ENCODE measurements around the gene CDK15. TPM values are rescaled to one million over a fixed set of nuclear protein-coding genes. Genes with fewer than 3 reads are reported as not detected.

Gene CDK15
- total RNA-seq, 3 donors from 2014 or later = 0.33 to 4.6 (median 2.2) TPM

DNA sequence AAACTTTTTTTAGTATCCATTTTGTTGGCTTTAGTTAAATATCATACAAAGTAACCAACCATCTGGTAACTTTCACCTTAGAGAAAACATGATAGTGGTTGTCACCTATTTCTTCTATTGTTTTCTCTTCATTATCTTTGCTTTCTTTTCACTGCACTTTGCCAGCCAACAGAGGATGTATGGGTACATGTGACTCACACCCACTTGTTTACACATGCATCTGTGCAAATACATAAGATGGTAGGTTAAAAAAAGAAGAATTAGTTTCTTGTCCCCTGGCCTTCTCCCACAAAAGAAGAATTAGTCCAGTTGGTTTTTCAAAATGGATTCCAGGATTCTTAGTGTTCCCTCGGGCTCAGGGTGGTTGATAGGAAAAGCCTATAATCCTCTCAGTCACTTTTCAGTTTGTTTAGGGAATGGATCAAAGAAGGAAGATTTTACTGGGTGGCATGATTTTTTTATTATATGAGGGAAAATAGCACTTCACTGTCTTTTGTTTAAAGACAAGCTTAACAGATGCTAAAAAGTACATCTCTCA lies 46.6 kb downstream of the CDK15 start:
- no peaks in the 10 kb centered on the region for H3K9me3 ChIP-seq
- no peak overlapping the region for H3K27ac ChIP-seq
- no peak overlapping the region for H3K4me3 ChIP-seq
- TF ChIP-seq POLR2A (IDR thresholded peaks at IDR 0.05) (no peak), POLR2AphosphoS5 (IDR thresholded peaks at IDR 0.05) (no peak)
- TF ChIP-seq, protein P1, sequence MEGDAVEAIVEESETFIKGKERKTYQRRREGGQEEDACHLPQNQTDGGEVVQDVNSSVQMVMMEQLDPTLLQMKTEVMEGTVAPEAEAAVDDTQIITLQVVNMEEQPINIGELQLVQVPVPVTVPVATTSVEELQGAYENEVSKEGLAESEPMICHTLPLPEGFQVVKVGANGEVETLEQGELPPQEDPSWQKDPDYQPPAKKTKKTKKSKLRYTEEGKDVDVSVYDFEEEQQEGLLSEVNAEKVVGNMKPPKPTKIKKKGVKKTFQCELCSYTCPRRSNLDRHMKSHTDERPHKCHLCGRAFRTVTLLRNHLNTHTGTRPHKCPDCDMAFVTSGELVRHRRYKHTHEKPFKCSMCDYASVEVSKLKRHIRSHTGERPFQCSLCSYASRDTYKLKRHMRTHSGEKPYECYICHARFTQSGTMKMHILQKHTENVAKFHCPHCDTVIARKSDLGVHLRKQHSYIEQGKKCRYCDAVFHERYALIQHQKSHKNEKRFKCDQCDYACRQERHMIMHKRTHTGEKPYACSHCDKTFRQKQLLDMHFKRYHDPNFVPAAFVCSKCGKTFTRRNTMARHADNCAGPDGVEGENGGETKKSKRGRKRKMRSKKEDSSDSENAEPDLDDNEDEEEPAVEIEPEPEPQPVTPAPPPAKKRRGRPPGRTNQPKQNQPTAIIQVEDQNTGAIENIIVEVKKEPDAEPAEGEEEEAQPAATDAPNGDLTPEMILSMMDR (IDR thresholded peaks at IDR 0.05) = no peak
- no peaks in the 10 kb centered on the region for H3K36me3 ChIP-seq
- no peaks in the 10 kb centered on the region for H3K4me1 ChIP-seq
- no peak for DNase-seq (ENCODE audit: low spot score in 2 of 2)
- no peaks in the 10 kb centered on the region for H3K27me3 ChIP-seq
- intact Hi-C loops (cut with DNase I; ENCODE audit: low total_unique reads) = no loop called here

DNA sequence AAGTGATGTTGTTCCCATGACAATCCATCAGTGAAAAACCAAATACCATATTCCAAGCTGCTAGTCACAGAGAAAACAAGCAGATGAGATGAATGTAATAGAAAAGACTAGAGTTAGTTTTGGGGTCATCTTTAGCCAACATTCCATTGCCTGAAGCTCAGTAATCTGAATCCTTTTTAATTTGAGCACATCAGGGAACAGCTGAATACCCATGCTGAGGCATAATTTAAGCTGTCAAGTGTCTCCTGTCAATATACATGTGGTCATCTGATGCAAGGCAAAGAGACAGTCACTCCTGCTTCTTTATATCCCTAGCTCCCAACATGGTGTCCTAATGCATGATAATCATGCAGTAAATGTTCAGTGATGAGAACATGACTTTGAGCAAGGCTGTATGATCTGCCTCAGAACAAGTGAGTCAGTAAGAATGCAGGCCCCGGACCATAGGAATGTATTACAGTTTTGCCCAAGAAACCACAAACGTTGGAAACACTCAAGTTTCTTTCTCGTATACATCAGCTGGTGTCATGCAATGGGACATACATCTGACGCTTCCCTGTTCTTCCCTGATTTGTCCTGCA lies 48.0 kb downstream of the CDK15 start:
- no peaks in the 10 kb centered on the region for H3K4me1 ChIP-seq
- H3K36me3 ChIP-seq = no peaks in the 10 kb centered on the region
- TF ChIP-seq, protein P1 (IDR thresholded peaks at IDR 0.05) = no peak
- TF ChIP-seq POLR2AphosphoS5 (IDR thresholded peaks at IDR 0.05) = no peak
- no peak for TF ChIP-seq POLR2A (IDR thresholded peaks at IDR 0.05)
- no peak for DNase-seq (ENCODE audit: low spot score in 2 of 2)
- no peak overlapping the region for H3K4me3 ChIP-seq
- no peak overlapping the region for H3K27ac ChIP-seq
- H3K9me3 ChIP-seq = no peaks in the 10 kb centered on the region
- intact Hi-C loops (cut with DNase I; ENCODE audit: low total_unique reads) = no loop called here
- no peaks in the 10 kb centered on the region for H3K27me3 ChIP-seq

DNA sequence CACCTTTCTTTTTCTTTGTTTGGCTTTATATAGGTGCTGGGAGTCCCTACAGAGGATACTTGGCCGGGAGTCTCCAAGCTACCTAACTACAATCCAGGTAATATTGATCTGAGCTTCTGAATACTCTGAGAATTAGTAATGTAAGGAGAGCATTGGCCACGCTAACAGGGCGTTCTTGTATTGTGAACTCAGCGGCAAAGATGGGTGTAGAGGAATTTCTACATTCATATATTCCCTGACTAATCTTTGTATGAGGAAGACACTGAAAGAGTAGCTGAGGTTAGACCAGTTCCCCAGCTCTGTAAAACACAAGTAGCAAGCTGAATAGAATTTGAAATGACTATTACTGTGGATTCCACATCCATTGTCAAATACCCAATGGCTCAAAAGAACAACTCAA lies 48.5 kb downstream of the CDK15 start:
- no peak for DNase-seq (ENCODE audit: low spot score in 2 of 2)

DNA sequence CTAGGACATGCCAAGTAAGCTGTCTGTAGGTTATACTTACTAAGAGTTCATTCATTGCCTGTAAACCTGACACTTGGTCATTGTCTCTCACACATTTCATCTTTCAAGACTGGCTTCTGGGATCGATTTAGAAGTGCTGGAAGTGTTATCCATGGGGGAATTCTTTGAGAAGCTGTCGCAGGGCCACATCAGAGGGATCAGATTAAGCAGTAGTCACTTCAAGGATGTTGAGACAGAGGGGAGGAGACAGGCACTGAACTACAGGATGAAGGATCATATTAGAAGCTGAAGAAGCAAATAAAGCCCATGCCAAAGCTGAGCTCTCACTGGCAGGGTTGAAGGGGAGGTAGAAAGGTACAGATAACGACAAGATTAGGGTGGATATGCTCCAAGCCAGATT lies 49.0 kb downstream of the CDK15 start:
- H3K27ac ChIP-seq = no peak overlapping the region
- H3K36me3 ChIP-seq = no peaks in the 10 kb centered on the region
- H3K27me3 ChIP-seq = no peaks in the 10 kb centered on the region
- no peak for DNase-seq (ENCODE audit: low spot score in 2 of 2)
- intact Hi-C loops (cut with DNase I; ENCODE audit: low total_unique reads) = no loop called here
- H3K9me3 ChIP-seq = no peaks in the 10 kb centered on the region
- TF ChIP-seq POLR2AphosphoS5 (IDR thresholded peaks at IDR 0.05) = no peak
- TF ChIP-seq, protein P1 (IDR thresholded peaks at IDR 0.05) = no peak
- no peak for TF ChIP-seq POLR2A (IDR thresholded peaks at IDR 0.05)
- no peaks in the 10 kb centered on the region for H3K4me1 ChIP-seq
- H3K4me3 ChIP-seq = no peak overlapping the region

More for the DNA sequence above, 48.5 kb downstream of the CDK15 start:
- Histone ChIP-seq H3K4me1 (no peaks in the 10 kb centered on the region), H3K9me3 (no peaks in the 10 kb centered on the region), H3K36me3 (no peaks in the 10 kb centered on the region), H3K27me3 (no peaks in the 10 kb centered on the region), H3K4me3 (no peak overlapping the region), H3K27ac (no peak overlapping the region)
- intact Hi-C loops (cut with DNase I; ENCODE audit: low total_unique reads) = no loop called here
- TF ChIP-seq, protein P1 (IDR thresholded peaks at IDR 0.05) = no peak
- TF ChIP-seq POLR2AphosphoS5 (IDR thresholded peaks at IDR 0.05) = no peak
- no peak for TF ChIP-seq POLR2A (IDR thresholded peaks at IDR 0.05)

DNA sequence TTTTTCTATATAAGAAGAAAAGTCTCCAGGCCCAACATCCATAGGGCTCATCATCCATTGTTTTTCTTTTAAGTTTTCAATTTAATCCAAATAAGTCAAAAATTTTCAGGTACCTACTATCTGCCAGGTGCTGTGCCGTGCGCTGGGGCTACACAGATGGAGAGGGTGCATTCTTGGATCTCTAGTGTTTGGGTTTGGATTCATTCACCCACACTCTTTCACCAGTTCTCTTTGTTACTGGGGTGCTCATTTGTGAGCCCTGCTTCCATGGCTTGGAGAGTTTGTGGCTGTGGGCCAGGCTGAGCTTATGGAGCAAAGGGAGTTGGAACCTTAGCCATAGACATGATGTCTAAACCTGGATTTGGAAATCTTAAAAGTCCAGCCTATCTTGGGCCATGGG lies 51.0 kb downstream of the CDK15 start:
- Histone ChIP-seq H3K36me3 (no peaks in the 10 kb centered on the region), H3K4me3 (no peak overlapping the region), H3K9me3 (no peaks in the 10 kb centered on the region), H3K4me1 (no peaks in the 10 kb centered on the region), H3K27me3 (no peaks in the 10 kb centered on the region), H3K27ac (no peak overlapping the region)
- no peak for DNase-seq (ENCODE audit: low spot score in 2 of 2)
- TF ChIP-seq POLR2AphosphoS5 (IDR thresholded peaks at IDR 0.05) (no peak), POLR2A (IDR thresholded peaks at IDR 0.05) (no peak)
- TF ChIP-seq, protein P1 (IDR thresholded peaks at IDR 0.05) = no peak
- intact Hi-C loops (cut with DNase I; ENCODE audit: low total_unique reads) = no loop called here
